Right ventricle myocardium inferior (tissue), 1 donor: ENCODE data around the gene OSBPL1A. TPM values are rescaled to one million over a fixed set of nuclear protein-coding genes. Genes with fewer than 3 reads are reported as not detected.
"Not testable (repeated sequence)": the region's sequence is repeated elsewhere in the genome, so short reads cannot be mapped to it uniquely, and the experiment has no call there.

Experiments used
- ATAC-seq: fragments of 200-7000 bp; cut with Tn5 transposase; one replicate; pipeline ENCODE4 v1.9.1; 2020; ENCODE audit warnings: mild to moderate bottlenecking, moderate library complexity
- DNase-seq: peaks from one replicate; pipeline ENCODE4 v3.0.0; 2021; ENCODE audit errors: missing footprints
- intact Hi-C: fragments of 100-400 bp; cut with DNase I; formaldehyde crosslinking; loops from one replicate; pipeline ENCODE4 v1.11.0; 2022
- total RNA-seq: library from RNA; stranded (reverse); fragmentation: NEBNext Ultra II Directional; extraction: Animal tissue kit (Norgen Biotek cat#: 25700); gene quantifications from one replicate; pipeline ENCODE4 v1.2.1, GENCODE V29; 2021
- donor health status: DM: no; HTN: yes; CAD: no; lungs with severe emphysema.

OSBPL1A gene
- total RNA-seq, 1 donor from 2014 or later = 78.9 TPM

DNA sequence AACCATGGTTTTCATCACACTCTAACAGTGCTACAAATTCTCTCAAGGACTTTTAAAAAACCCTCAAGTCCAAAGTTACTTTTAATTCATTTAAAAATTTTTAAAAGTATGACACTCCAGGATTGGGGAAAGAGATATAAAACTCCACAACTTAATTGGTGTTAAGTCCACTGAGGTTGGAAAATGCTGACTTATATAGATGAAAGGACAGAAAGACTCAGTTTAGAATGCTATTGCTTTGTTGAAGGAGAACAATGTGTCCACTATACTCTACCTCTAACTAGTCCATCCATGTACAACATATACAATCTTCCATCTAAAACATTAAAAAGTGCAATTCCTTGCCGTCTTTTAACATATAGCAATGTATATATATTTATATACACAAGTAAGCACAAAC lies 217.6 kb downstream of the OSBPL1A start:
- intact Hi-C loops = no loop called here
- ATAC-seq (no peak), DNase-seq (no peak)

DNA sequence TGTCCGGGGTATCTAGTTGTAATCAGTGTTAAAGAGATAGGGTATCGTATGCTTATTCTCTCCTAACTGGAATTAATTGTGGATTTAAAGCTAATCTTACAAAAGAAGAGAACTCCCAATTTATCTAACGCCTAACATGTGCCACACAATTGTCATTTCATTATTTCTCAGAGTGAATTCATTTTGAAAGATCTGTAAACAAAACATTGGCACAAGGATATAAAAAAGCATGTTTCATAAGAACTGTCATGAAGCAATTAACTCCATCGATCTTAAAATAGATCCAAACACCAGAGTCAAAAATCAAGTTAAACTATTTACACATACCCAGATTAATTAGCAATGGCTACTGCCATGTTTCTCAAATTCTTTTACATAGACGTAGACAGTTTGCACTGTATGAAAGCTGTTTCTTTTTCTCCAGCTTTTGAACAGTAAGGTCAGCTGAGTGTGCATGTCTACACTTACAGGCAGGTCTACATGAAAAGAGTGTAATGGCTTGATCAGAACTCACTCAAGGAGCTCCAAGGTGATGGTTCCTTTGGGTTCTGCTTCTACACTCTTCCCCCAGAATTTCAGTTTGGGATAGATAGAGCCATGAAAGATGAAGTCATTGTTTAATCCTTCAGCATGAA lies 220.0 kb downstream of the OSBPL1A start:
- ATAC-seq (no peak), DNase-seq (no peak)
- intact Hi-C loops = loop anchor here (5.0 kb wide), 1 partner anchor 310 kb away; no protein-coding TSS in a partner anchor

DNA sequence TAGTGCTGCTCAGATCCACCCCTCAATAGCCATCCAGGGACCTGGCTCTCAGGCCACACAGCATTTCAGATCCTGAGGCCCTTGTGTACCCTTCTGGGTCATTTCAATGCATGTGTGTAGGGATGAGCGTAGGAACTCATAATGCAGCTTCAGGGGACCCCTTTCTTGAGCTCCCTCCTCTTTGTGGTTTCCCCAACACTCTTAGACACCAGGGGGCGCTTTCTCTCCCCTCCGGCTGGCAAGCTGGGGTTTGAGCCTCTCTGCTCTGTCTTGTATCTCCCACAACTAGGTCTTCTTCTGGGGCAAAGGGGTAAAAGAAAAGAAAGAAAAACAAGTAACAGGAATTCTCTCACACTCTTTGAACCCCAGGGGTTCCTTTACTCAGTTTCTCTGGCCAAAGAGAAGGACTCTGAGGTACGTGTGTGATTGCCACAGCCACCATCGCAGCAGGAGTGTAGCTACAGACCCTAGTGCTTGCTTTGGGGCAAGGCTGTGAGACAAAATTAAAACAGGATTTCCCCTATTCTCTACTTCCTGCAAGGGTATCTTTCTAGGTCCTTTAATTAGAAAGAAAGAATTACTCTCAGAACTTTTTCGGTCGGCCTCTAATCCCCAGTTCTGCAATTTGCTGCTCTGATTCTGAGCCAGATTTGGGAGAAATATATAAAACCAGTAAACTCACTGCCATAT lies 220.8 kb downstream of the OSBPL1A start:
- ATAC-seq (peak; percentile 69), DNase-seq (peak; percentile 71)
- intact Hi-C loops = loop anchor here (1.0 to 5.0 kb wide), 2 partner anchors 95 to 310 kb away; no protein-coding TSS in a partner anchor

DNA sequence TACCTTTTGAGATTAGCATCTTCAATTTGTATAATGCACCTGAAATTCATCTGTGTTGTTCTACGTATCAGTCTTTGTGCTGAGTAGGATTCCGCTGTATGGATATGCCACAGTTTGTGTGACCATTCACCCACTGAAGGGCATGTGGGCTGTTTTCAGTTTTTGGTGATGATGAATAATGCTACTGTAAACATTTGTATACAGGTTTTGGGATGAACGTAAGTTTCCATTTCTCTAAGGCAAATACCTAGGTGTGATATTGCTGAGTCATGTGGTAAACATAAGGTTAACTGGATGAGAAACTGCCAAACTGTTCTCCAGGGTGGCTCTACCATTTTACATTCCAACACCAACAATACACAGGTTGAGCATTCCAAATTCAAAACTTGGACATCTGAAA lies 223.6 kb downstream of the OSBPL1A start:
- no peak for ATAC-seq
- no peak for DNase-seq
- intact Hi-C loops = no loop called here

DNA sequence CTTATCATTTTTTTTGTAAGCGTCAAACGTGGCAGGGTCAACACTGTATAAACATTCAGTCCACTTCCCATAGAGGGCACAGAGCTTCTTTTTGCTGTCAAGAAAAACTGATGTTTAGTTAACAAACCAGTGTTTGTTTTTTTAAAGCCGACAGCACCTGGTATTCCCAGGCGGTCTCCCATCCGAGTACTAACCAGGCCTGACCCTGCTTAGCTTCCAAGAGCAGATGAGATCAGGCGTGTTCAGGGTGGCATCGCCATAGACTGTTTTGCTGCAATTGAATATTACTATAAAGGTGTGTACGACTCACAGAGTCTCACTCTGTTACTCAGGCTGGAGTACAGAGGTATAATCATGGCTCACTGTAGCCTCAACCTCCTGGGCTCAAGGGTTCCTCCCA lies 227.3 kb downstream of the OSBPL1A start:
- ATAC-seq = no peak
- intact Hi-C loops = no loop called here

DNA sequence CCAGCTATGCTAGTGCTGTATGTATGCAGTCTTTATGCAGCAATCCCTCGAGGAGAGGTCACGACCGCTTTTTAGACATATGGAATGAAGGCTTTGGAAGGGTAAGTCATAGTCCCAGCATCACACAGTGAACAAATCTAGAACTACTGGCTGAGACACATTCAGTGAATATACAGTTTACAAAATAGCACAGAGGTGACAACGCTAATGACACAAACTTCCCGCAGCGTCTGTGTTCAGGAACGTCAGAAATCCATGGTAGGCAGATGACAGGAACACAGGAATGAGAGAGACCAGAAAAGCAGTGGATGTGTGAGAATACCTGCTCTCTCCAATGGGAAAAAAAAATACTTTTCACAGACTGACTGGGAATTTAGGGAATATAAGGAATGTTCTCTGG lies 229.1 kb downstream of the OSBPL1A start:
- no peak for DNase-seq
- intact Hi-C loops = no loop called here
- ATAC-seq = no peak

More for the DNA sequence above, 227.3 kb downstream of the OSBPL1A start:
- no peak for DNase-seq

DNA sequence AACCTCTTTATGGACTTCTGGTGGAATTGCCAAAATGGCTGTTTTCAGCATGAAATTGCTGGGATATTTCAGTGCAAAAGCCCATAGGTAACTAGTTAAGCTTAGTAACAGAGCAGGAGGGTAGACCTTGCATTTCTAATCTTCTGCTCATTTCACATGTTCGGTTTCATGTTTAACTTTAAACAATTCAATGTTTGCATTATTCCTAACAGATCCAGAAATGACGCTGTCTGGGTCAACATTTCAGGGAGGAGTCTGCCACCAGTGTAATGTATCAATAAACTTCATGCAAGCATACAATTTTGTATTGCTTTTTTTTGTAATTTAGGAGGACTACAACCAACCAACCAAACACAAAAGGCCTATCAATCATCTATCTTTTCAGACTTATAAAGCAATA lies 236.3 kb downstream of the OSBPL1A start:
- DNase-seq (no peak), ATAC-seq (no peak)
- intact Hi-C loops = no loop called here

DNA sequence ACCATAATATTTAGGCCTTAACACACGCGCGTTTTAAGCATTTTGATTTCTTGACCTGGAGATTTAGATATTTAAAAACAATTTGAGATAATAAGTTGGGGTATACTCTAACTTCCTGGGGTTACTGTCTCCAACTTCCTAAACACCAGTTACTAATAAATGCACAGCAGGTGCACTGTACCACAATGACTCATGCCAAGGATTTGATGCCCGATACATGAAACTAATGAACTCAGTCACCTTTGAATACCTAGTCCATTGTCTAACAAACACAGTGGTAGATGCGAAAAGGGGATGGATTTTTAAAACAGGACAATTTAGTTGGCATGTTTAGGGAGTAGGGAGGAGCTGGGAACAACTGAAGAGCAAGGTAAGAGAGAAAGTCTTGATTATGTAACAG lies 237.5 kb downstream of the OSBPL1A start:
- DNase-seq (no peak), ATAC-seq (no peak)
- intact Hi-C loops = no loop called here

DNA sequence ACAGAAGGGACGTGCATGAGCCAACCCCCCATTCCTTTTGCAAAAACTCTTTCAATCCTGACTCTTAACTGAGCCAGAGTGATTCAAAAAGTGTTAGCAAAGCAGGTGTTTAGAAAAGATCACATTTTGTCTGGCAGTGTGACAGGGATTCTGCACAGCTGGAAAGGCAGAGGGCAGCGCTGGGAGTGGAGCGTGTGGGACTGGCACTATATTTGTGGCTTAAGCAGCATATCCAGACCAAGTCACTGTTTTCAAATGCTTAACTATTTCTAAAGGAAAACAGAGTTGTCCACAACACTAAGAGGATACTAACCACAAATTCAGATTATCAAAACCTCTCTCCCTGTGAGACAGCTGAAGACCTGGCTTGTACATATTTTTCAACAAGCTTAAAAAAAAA lies 239.8 kb downstream of the OSBPL1A start:
- no peak for DNase-seq
- intact Hi-C loops = no loop called here

DNA sequence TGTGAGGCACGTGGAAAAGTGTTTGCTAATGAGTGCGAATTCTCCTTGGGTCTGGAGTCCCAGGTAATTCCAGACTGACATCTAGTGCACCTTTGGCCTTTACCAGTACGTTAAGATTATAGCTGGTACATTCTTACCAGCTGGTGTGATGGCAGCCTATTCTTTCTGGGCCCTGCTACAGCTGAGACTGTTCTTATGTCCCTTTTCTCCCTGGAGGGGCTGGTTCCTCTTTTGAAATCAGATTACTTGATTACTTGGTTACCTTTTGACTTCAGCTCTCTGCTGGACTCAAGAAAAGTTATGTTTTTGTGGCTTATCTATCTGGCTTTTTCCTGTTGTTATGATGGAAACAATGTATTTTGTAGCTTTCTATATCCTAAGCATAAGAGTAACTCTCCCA lies 244.2 kb downstream of the OSBPL1A start:
- ATAC-seq (no peak), DNase-seq (no peak)
- intact Hi-C loops = no loop called here

More for the DNA sequence above, 239.8 kb downstream of the OSBPL1A start:
- no peak for ATAC-seq

DNA sequence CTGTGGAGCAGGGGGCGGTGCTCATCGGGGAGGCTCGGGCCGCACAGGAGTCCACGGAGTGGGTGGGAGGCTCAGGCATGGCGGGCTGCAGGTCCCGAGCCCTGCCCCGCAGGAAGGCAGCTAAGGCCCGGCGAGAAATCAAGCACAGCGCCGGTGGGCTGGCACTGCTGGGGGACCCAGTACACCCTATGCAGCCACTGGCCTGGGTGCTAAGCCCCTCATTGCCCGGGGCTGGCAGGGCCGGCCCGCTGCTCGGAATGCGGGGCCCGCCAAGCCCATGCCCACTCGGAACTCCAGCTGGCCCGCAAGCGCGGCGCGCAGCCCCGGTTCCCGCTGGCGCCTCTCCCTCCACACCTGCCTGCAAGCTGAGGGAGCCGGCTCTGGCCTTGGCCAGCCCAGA lies 248.0 kb downstream of the OSBPL1A start:
- ATAC-seq, DNase-seq, intact Hi-C loops: not testable (repeated sequence)

DNA sequence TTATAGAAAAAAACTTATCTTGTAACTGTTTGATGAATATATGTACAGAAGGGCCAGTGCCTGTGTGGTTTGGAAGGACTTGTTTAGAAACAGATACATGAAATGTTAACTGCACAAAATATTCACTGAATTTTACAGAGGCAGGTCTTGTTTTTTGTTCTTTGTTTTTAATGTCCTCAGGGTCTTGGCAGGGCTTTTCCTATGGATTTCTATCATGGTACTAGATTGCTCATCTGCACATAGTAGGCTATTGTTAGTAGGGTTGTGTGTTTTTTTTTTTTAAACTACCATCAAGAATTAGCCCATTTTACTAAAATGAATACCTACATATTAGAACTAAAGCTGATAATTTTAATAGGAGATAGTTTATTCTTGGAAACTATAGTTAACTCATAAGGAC lies 255.2 kb downstream of the OSBPL1A start:
- intact Hi-C loops = no loop called here
- no peak for ATAC-seq
- DNase-seq = no peak

DNA sequence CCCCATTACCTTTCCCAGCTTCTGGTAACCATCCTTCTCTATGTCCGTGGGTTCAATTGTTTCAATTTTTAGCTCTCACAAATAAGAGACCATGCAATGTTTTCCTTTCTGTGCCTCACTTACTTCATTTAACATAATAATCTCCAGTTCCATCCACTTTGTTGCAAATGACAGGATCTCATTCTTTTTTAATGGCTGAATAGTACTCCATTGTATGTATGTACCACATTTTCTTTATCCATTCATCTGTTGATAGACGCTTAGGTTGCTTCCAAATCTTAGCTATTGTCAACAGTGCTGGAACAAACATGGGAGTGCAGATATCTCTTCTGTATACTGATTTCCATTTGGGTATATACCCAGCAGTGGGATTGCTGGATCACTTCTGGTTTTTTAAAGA lies 256.9 kb downstream of the OSBPL1A start:
- DNase-seq = no peak
- ATAC-seq = no peak
- intact Hi-C loops = no loop called here

DNA sequence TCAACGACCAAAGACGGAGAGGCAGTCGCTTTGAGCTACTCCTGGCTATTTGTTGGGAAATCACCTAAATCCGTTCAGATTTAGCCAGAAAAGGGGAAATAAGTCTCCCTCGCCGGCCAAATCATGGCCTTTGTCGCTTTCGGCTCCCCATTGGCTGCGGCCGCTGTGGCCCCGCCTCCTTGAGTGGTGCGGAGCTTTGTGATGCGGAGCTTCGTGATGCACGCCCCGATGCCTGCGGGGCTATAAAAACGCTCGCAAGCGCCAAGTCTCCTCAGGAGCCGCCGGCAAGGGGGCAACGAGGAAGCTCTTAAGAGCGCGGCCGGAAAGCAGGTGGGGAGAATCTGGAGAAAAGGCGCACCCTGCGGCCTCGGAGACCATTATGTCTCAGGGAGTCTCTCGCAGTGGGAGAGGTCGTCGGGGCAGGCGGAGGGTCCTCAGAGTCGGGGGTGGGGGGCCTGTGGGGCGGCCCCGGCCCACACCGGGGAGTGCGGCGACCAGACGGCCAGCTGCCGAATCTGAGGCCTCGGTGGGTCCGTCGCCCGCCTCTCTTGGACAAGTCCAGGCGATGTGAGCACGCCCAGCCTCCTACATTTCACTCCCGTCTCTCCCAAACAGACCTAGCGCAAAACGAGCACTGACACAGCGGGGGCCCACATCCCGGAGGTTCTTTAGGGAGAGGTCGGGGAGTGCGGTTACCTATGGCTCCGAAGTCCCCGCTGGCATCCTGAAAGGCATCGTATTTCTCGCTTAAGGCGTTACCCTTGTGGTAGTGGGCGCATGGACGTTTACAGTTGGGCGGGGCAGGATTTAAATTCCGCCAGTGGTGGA lies 258.6 kb downstream of the OSBPL1A start, which contains the start of gene CABYR:
Gene CABYR (plus strand): TSS at position 274 of the 828 bp plus-strand sequence. CDS start 4,053 bp downstream, outside the sequence.
- peak; percentile 78 for DNase-seq
- peak; percentile 83 for ATAC-seq
- intact Hi-C loops = no loop called here

DNA sequence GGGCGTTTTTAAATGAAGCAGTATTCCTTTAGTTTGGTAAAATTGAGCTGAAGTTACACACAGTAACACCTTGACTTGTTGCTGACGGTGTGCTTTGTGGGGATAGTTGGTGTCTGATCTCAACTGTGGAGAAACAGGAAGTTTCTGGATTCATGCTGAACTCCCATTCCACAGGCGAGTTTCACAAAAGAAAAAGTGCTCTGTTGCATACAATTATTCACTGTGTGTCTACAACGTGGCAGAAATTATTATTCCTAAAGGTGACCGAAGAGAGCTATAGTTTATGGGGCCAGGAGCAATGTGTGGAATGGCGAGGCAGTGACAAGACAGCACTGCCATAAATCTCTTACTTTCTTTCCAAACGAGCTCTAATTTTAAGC lies 259.2 kb downstream of the OSBPL1A start:
- DNase-seq (no peak), ATAC-seq (no peak)
- intact Hi-C loops = no loop called here

DNA sequence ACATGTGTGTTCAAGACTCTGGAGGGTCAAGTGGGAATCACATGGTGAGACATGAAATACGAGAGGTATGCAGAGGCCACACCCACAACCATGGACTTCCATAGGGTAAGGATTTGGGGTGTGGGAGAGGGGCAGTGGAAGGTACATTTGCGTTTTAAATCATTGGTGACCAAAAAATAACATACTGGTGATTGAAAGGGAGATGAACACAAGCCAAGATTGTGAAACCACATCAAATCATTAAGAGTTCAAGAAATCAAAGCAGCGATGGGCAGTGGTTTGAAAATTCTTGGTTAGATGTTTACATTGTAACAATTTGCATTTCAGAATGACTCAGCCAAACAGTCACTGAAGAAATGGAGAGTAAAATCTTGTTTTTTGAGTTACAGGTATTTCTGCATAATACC lies 260.7 kb downstream of the OSBPL1A start:
- ATAC-seq (no peak), DNase-seq (no peak)
- intact Hi-C loops = no loop called here

DNA sequence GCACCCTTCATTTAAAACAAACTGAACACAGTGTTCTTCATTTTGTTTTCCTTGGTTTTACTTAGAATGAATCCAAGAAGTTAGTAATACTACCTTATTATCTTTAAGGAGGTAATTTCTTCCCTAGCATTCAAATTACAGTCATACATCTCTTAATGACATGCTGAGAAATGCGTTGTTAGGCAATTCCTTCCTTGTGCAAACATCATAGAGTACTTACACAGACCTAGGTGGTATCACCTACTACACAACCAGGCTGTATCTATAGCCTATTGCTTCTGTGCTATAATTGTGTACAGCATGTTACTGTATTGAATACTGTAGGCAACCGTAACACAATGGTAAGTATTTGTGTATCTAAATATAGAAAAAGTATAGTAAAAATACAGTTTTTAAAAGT lies 267.1 kb downstream of the OSBPL1A start:
- intact Hi-C loops = no loop called here
- no peak for ATAC-seq

DNA sequence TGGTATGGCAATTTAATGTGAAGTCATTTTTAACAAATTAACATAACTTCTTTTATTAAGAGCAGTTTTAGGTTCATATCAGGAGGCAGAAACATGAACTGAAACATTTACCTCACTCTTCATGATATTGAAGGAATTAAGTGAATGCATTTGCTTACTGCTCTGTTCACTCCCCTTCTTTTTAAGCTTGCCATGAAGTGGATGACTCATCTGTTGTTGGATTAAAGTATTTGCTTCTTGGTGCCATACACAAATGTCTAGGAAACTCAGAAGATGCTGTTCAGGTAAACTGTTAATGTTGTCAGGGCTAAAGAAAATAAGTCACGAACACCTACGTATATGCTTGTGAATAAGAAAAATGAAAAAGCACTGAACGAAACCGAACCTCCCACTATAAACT lies 268.9 kb downstream of the OSBPL1A start:
- DNase-seq (no peak), ATAC-seq (no peak)
- intact Hi-C loops = no loop called here

More for the DNA sequence above, 267.1 kb downstream of the OSBPL1A start:
- no peak for DNase-seq

DNA sequence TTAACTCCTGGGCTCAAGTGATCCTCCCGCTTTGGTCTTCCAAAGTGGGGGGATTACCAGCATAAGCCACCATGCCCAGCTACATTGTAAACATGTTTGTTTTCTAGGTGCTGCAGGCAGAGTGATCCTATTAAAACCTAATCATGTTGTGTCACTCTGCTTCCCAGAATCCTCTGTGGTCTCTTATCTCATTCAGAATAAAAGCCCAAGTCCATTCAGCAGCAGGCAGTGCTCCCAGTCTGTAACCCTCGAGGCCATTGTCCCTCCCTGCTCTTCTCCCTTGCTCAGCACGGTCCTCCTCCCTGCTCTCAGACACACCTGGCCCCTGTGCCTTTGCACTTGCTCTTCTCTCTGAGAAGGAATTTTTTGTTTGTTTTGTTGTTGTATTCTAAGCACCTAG lies 269.9 kb downstream of the OSBPL1A start:
- ATAC-seq (no peak), DNase-seq (no peak)
- intact Hi-C loops = no loop called here
